Gastroesophageal sphincter (tissue), 4 donors: Measurements from ENCODE around the gene TBC1D10A. TPM values are rescaled to one million over a fixed set of nuclear protein-coding genes. Genes with fewer than 3 reads are reported as not detected.

Source experiments
- ATAC-seq: fragments of 150-250 bp; one replicate; pipeline ENCODE4 v1.9.1; 2016; ENCODE audit warnings: mild to moderate bottlenecking, moderate library complexity
- H3K27ac ChIP-seq, 4 donors: fragments of 200-600 bp; sonication (generic) in 3 of 4; 1 replicate in 3 of 4; 2 replicates in 1 of 4; pipeline ENCODE4 v1.5.1; 2016 to 2019
- H3K27me3 ChIP-seq: fragments of 200-600 bp; sonication (generic); one replicate; pipeline ENCODE4 v1.5.1; 2019
- H3K36me3 ChIP-seq, 2 donors: fragments of 200-600 bp; sonication (generic); one replicate each; pipeline ENCODE4 v1.5.1; 2019; ENCODE audit warnings: control low read depth in 1 of 2
- H3K4me1 ChIP-seq, 3 donors: fragments of 200-600 bp; sonication (generic); 1 replicate in 2 of 3; 2 replicates in 1 of 3; pipeline ENCODE4 v1.5.1; 2016 to 2019; ENCODE audit warnings: control low read depth in 2 of 3
- H3K4me3 ChIP-seq, 2 donors: fragments of 200-600 bp; sonication (generic); one replicate each; pipeline ENCODE4 v1.5.1; 2019; ENCODE audit warnings: mild to moderate bottlenecking in 1 of 2, moderate library complexity in 1 of 2
- H3K9me3 ChIP-seq, 3 donors: fragments of 200-600 bp; sonication (generic); one replicate each; pipeline ENCODE4 v1.5.1; 2017 to 2019; ENCODE audit warnings: control low read depth in 2 of 3
- CTCF ChIP-seq, 4 experiments: fragments of 200-600 bp in 2 of 4; fragments of 450-650 bp in 2 of 4; sonication (generic) in 1 of 4; IDR thresholded peaks; one replicate each; pipeline ENCODE4 v1.5.1; 2017 to 2019; ENCODE audit warnings: antibody characterized with exemption in 4 of 4, mild to moderate bottlenecking in 2 of 4, moderate library complexity in 2 of 4
- EP300 ChIP-seq: sonication (generic); formaldehyde crosslinking; IDR thresholded peaks from one replicate; pipeline ENCODE4 v1.6.1; 2017; ENCODE audit warnings: antibody characterized with exemption, mild to moderate bottlenecking
- POLR2A ChIP-seq, 2 donors: fragments of 450-650 bp; IDR thresholded peaks; one replicate each; pipeline ENCODE4 v1.6.1; 2017; ENCODE audit warnings: antibody characterized with exemption in 2 of 2, mild to moderate bottlenecking in 2 of 2, moderate library complexity in 1 of 2
- POLR2AphosphoS5 ChIP-seq: sonication (generic); formaldehyde crosslinking; IDR thresholded peaks from one replicate; pipeline ENCODE4 v1.6.1; 2017; ENCODE audit warnings: antibody characterized with exemption
- WGBS, 2 donors: methylation state at CpG; one replicate each; pipeline ENCODE4 v1.1.5; 2018; ENCODE audit warnings: low coverage in 1 of 2; 5-methylcytosine and 5-hydroxymethylcytosine counted together
- total RNA-seq, 4 donors: library from RNA; depleted of rRNA; stranded (reverse); fragments of >200 nt; gene quantifications; one replicate each; pipeline ENCODE4 v1.1.0, GENCODE V29; 2016

Gene TBC1D10A
- total RNA-seq, 4 donors from 2014 or later = 25.3 to 30.8 (median 26.0) TPM

- Histone ChIP-seq H3K4me3 (no peak overlapping the region), H3K36me3 (peaks cover 0 to 98% of the 10 kb centered on the region in 2 donors), H3K27me3 (no peaks in the 10 kb centered on the region), H3K27ac (peak overlapping the region in 1 of 4 donors; percentile 22), H3K9me3 (no peaks in the 10 kb centered on the region), H3K4me1 (peaks cover 0 to 63% (median 3%) of the 10 kb centered on the region in 3 donors)
- no peak for ATAC-seq
- WGBS, 2 donors = 67 to 70% methylated on average over 3 to 4 of the region's 4 CpGs
- no peak for TF ChIP-seq EP300
- TF ChIP-seq POLR2AphosphoS5 = no peak
- TF ChIP-seq CTCF (IDR thresholded peaks at IDR 0.05) = no peak
- TF ChIP-seq POLR2A (IDR thresholded peaks at IDR 0.05) = no peak
These were observed 21.7 kb upstream of the TBC1D10A start for GRCh38 chr22:30348404-30348803.

GRCh38 chr22:30347255-30347892, 20.6 kb upstream of the TBC1D10A start:
- peaks cover 3 to 100% of the 10 kb centered on the region in 2 donors for H3K36me3 ChIP-seq

GRCh38 chr22:30344447-30345200, 17.9 kb upstream of the TBC1D10A start:
- no peaks in the 10 kb centered on the region for H3K27me3 ChIP-seq
- peaks cover 0 to 42% (median 3%) of the 10 kb centered on the region in 3 donors for H3K4me1 ChIP-seq
- TF ChIP-seq EP300 (no peak), CTCF (IDR thresholded peaks at IDR 0.05) (no peak), POLR2AphosphoS5 (no peak), POLR2A (IDR thresholded peaks at IDR 0.05) (no peak)
- ATAC-seq = no peak
- H3K36me3 ChIP-seq = peaks cover 6 to 100% of the 10 kb centered on the region in 2 donors
- H3K27ac ChIP-seq = no peak overlapping the region
- WGBS, 2 donors = 91 to 96% methylated on average over 5 to 6 of the region's 13 CpGs
- H3K9me3 ChIP-seq = no peaks in the 10 kb centered on the region
- H3K4me3 ChIP-seq = no peak overlapping the region

More at GRCh38 chr22:30347255-30347892, 20.6 kb upstream of the TBC1D10A start:
- Histone ChIP-seq H3K9me3 (no peaks in the 10 kb centered on the region), H3K4me3 (no peak overlapping the region), H3K27ac (no peak overlapping the region), H3K4me1 (peaks cover 0 to 60% (median 3%) of the 10 kb centered on the region in 3 donors), H3K27me3 (no peaks in the 10 kb centered on the region)
- no peak for ATAC-seq
- WGBS, 2 donors = 51 to 60% methylated on average over 4 to 5 of the region's 5 CpGs
- TF ChIP-seq CTCF (IDR thresholded peaks at IDR 0.05) (no peak), POLR2AphosphoS5 (no peak)

- TF ChIP-seq POLR2A (IDR thresholded peaks at IDR 0.05) (no peak), CTCF (IDR thresholded peaks at IDR 0.05) (no peak)
- Histone ChIP-seq H3K4me1 (peaks cover 0 to 23% (median 0%) of the 10 kb centered on the region in 3 donors), H3K27me3 (no peaks in the 10 kb centered on the region), H3K36me3 (peaks cover 6 to 100% of the 10 kb centered on the region in 2 donors), H3K9me3 (no peaks in the 10 kb centered on the region), H3K4me3 (no peak overlapping the region), H3K27ac (peak overlapping the region in 3 of 4 donors; percentile 53 to 60 (median 53))
- ATAC-seq = peak; percentile 61
- WGBS, 2 donors = 73 to 100% methylated on average over 1 to 8 of the region's 16 CpGs
These were observed 14.4 kb upstream of the TBC1D10A start for GRCh38 chr22:30340911-30341685.
